NCI-H2227 (cell line): ENCODE results near the gene MSANTD1.
A peak's percentile ranks its signal among the peaks of the same experiment; 100 is the strongest.

Experiments
- DNase-seq: peaks from one replicate; lab custom pipeline; 2025; ENCODE audit not compliant: unreplicated experiment; lab: John Stamatoyannopoulos, UW

MSANTD1 gene

DNA sequence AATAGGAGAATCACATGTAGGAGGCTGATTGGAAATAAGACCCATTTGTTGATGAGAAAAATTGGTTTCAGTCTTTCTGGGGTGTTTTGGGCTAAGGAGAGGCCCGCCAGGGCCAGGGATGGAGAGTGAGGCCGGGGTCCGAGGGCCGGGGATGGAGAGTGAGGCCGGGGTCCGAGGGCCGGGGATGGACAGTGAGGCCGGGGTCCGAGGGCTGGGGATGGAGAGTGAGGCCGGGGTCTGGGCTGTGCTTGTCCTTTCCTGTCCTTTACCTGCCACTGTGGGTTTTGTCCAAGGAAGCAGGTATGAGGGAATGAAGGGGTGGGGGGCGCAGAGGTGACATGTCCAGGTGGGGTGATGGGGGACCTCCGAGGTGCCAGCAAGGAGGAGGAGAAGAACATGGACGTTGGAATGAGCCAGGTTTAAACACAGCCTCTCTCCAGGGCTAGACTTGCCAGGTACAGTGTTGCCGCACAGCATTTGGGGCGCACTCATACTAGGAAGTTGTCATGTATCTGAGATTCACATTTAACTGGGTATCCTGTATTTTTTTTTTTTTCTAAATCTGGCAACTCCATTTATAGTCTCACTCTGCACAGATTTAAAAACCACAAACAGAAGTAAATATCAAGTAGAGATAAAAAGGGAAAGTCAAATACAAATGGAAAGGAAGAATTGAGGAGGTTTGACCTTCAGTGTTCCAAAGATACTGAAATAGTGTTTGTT is 52.7 kb downstream of the MSANTD1 start:
- no peak for DNase-seq

DNA sequence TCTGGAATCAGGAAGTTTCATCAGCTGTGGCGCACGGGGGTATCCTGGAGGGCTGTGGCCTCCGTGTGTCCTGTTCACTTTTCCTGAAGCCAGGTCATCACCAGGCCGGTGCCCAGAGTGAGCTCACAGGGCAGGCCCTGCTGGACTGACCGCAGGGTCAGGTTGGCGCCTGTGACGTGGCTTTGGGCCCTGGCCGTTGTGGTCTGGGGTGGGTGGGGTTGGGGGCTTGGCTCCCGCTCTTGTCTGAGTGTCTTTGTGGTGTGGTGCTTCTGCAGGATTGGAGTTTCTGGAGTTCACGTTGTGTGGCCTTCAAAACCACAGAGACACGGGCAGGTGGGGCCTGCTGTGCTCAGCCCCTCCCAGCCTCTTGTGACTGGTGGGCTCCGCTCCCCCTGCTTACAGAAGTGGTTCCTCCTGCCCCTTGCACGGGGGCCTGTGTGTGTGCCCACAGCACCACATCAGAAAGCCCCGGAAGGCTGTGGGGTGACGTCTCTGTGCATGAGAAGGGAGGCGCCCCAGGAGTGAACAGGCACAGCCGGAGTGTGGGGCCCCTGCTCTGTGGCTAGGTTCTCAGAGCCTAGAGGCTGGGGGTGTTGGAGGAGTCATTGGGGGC is 53.3 kb downstream of the MSANTD1 start:
- DNase-seq, result no peak

DNA sequence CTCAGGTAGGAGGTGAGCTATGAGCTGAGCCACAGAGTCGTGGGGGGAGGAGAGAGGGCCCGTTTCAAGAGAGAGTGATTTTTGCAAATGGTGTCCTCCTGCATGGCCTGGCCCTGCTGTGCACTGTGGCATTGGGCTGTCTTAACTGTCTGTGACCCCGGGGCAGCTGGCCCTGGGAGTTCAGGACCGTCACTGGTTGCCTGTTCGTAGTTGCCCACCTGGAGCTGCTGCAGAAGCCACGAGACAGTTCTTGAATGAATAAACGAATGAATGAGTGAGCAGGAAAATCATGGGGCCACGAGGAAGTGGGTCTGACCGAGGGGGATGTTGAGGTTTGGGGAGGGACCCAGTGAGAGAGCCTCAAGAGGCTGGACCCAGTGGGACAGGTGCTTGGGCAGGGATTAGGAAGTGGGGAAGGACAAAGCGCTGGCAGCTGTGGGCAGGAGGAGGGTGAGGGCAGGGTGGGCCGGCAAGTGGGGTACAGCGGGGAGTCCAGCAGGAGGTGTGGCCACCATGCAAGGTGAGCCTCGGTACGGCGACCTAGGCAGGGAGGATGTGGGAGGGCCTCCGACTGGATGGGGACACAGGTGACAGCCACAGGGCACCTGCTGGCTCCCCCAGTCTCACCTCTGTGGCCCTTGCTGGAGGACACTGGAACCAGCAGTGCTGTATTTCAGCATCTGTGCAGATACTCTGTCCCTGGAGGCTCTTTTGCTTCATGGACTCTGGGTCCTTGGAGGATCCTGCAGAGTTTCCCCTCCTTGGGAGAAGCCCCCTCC is 54.0 kb downstream of the MSANTD1 start:
- DNase-seq, result no peak

DNA sequence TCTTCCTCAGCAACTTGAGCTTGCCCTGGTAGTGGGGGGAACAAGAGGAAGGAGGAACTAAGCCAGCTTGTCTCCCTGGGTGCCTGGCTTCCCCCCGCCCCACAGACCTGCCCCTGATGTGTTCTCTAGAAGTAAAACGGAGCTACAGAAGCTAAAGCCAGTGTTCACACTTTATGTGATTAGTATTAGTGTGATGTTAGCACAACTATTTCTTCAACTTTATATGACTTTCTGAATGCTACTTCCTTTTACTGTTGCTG is 54.5 kb downstream of the MSANTD1 start:
- no peak for DNase-seq

DNA sequence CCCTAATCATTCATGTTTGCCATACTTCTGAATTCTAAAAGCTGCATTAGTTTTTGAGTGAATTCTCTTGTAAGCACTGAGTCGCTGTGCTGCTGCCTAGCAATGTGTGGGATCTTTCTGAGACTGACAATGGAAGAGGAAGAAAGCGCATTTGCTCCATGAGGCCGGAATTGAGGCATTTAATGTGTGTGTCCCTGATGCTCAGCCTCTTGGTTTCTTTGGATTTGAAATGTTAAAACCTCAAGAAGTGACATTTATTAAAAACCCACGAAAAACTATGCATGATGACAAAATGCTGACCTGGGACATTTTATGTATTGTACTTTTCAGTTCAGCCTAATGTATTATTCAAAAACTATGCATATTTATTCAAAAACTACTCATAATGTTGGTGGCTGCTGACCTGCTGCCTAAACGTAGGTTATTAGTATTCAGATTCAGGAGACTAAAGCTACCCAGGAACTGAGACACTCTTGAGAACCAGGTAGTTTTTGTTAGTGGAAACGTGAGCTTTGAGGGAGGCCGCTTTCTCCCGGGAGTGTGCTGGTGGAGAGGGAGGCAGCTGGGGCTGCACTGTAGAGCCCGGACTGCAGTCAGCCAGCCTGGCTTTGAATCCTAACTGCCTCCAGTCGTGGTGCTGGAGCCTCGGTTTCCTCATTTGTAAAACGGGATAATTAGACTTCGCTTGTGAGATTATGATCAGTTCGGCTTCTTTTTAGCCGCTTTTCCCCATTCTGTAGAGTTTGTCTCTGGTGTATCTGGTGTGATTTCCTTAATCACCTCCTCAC is 55.2 kb downstream of the MSANTD1 start:
- DNase-seq, result no peak

DNA sequence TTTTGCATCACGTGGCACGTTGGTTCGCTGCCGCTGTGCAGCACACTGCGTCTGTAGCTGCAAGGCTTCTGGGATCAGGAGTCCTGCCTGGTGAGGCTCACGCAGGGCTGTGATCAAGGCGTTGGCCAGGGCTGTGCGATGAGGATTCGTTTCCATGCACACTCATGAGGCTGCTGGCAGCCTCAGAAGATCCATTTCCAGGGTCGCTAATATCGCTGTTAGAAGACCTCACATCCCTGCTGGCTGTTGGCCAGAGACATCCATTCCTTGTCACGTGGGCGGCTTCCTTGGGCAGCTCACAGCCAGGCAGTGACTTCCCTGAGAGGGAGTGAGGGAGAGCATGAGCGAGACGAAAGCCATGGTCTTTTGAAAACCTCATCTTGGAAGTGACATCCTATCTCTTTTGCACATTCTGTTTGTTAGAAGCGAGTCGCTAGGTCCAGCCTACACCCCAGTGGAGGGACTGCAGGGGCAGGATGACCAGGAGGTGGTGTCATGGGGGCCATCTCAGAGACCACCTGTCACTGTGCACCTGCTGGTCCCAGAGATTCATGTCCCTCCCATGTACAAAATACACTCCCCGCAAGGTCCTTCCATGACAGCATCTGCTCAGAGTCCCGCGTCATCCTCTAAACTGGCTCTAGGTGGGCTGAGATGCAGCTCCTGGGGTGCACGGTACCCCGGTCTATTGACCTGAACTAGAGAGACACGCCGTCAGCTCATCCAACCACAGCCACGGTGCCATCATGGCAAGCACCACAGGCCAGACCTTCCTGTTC is 56.1 kb downstream of the MSANTD1 start:
- peak; percentile 69 for DNase-seq

DNA sequence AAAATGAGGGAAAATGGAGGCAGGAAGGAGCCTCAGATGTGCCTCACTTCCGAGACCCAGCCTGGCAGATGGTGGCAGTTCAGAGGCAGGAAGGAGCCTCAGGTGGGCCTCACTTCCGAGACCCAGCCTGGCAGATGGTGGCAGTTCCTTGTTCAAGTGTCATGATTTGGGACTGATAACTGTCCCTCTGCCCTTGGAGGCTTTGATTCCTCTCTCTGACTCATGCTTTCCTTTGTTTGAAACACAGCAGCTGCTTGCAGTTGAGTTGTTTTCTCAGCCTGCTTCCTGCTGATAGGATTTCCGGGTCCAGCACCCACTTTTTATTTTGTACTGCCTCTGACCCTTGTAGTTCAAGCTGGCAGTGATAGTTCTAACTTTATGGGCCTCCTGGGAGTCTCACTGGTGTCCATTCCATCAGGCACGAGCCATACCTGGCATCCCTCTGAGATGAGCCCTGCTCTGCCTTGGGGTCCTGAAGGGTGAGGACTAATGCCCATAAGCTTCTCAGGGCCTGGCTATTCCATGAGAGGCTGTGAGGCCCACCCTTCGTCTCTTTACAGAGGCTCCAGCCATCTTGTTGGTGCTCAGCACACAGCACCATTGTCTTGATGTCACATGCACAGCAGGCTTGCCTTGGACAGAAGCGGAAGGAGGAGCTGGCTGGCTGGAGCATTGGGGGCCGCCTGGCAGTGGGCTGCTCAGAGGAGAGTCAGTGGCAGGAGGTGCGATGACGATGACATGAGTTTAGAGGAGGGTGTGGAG is 56.8 kb downstream of the MSANTD1 start:
- DNase-seq, result no peak
